ENCODE data around the gene SELENOV. TPM values are rescaled to one million over a fixed set of nuclear protein-coding genes. Genes with fewer than 3 reads are reported as not detected.

Gene SELENOV
- total RNA-seq, 1 donor from 2014 or later, result not detected

DNA sequence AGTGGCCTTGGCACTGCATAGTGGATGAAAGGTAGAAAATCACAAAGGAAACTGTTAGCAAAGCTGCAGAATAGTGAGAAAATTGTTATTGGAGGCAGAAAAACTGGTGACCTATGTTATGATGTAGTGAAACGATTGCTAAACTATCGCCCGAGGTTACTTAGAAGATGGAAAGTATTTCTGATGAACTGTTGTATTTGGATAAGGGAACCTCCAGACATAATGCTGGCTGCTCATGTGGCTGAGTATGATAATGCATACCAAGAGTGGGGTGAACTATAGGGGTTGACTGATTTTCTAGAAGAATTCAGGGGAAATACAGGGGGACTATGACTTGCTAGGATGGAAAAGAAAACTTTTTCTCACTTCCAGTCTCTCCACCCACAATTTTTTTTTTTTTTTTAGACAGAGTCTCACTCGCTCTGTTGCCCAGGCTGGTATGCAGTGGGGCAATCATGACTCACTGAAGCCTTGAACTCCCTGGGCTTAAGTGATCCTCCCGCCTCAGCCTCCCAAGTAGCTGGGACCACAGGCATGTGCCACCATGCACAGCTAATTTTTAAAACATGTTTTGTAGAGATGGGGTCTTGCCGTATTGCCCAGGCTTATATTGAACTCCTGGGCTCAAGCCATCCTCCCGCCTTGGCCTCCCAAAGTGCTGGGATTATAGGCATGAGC, 29.4 kb downstream of the SELENOV start:
- intact Hi-C loops (cut with micrococcal nuclease), result no loop called here
- DNase-seq, result no peak
- peaks cover 26% of the 10 kb centered on the region for H3K27me3 ChIP-seq (ENCODE audit: low read depth)
- H3K36me3 ChIP-seq, result no peaks in the 10 kb centered on the region
- no peak overlapping the region for H3K4me3 ChIP-seq
- H3K4me1 ChIP-seq, result peaks cover 10% of the 10 kb centered on the region
- no peaks in the 10 kb centered on the region for H3K9me3 ChIP-seq (replicated peaks)
- TF ChIP-seq, protein P1, sequence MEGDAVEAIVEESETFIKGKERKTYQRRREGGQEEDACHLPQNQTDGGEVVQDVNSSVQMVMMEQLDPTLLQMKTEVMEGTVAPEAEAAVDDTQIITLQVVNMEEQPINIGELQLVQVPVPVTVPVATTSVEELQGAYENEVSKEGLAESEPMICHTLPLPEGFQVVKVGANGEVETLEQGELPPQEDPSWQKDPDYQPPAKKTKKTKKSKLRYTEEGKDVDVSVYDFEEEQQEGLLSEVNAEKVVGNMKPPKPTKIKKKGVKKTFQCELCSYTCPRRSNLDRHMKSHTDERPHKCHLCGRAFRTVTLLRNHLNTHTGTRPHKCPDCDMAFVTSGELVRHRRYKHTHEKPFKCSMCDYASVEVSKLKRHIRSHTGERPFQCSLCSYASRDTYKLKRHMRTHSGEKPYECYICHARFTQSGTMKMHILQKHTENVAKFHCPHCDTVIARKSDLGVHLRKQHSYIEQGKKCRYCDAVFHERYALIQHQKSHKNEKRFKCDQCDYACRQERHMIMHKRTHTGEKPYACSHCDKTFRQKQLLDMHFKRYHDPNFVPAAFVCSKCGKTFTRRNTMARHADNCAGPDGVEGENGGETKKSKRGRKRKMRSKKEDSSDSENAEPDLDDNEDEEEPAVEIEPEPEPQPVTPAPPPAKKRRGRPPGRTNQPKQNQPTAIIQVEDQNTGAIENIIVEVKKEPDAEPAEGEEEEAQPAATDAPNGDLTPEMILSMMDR (IDR thresholded peaks at IDR 0.05; ENCODE audit: borderline replicate concordance), result no peak
- H3K27ac ChIP-seq (replicated peaks), result no peak overlapping the region

GRCh38 chr19:39544911-39545310, 30.0 kb downstream of the SELENOV start:
- intact Hi-C loops (cut with micrococcal nuclease), result no loop called here
- Histone ChIP-seq H3K27me3 (ENCODE audit: low read depth) (peaks cover 26% of the 10 kb centered on the region), H3K27ac (replicated peaks) (no peak overlapping the region), H3K4me3 (no peak overlapping the region), H3K9me3 (replicated peaks) (no peaks in the 10 kb centered on the region), H3K36me3 (no peaks in the 10 kb centered on the region), H3K4me1 (peaks cover 8% of the 10 kb centered on the region)
- TF ChIP-seq, protein P1 (IDR thresholded peaks at IDR 0.05; ENCODE audit: borderline replicate concordance), result no peak
- DNase-seq, result no peak

GRCh38 chr19:39546599-39546998, 31.7 kb downstream of the SELENOV start:
- Histone ChIP-seq H3K9me3 (replicated peaks) (no peaks in the 10 kb centered on the region), H3K4me3 (no peak overlapping the region), H3K4me1 (no peaks in the 10 kb centered on the region), H3K36me3 (no peaks in the 10 kb centered on the region), H3K27me3 (ENCODE audit: low read depth) (peaks cover 26% of the 10 kb centered on the region), H3K27ac (replicated peaks) (no peak overlapping the region)
- TF ChIP-seq, protein P1 (IDR thresholded peaks at IDR 0.05; ENCODE audit: borderline replicate concordance), result no peak
- intact Hi-C loops (cut with micrococcal nuclease), result no loop called here
- no peak for DNase-seq

- Histone ChIP-seq H3K4me3 (no peak overlapping the region), H3K27me3 (ENCODE audit: low read depth) (peaks cover 52% of the 10 kb centered on the region), H3K27ac (replicated peaks) (no peak overlapping the region), H3K36me3 (no peaks in the 10 kb centered on the region), H3K4me1 (no peaks in the 10 kb centered on the region), H3K9me3 (replicated peaks) (no peaks in the 10 kb centered on the region)
- intact Hi-C loops (cut with micrococcal nuclease), result no loop called here
- TF ChIP-seq, protein P1 (IDR thresholded peaks at IDR 0.05; ENCODE audit: borderline replicate concordance), result no peak
- DNase-seq, result no peak
These were observed 35.3 kb downstream of the SELENOV start for GRCh38 chr19:39550197-39550596.

DNA sequence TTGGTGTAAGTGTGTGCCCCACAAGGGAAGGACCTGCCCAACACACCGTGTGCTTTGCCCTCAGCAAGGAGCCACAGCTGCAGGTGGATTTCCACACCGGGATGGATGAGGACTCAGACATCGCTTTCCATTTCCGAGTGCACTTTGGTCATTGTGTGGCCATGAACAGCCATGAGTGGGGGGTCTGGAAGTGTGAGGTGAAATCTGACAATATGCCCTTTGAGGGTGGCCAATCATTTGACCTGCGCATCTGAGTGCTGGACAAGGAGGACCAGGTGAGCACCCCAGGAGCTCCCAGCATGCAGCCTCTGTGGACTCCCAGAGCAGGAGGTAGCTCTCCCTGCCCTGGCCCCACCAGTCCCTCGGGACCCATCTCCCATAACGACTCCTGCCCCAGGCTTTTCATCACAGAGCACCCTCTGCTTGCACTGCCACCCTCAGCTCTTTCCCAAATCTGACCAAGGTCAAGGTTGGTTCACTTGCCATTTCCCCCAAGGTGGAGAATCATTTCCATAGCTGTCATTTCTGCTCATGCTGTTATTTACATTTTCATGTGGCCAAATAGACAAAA, 38.2 kb downstream of the SELENOV start:
- H3K4me1 ChIP-seq, result peaks cover 7% of the 10 kb centered on the region
- no peak overlapping the region for H3K27ac ChIP-seq (replicated peaks)
- TF ChIP-seq, protein P1 (IDR thresholded peaks at IDR 0.05; ENCODE audit: borderline replicate concordance), result no peak
- DNase-seq, result no peak
- no peak overlapping the region for H3K4me3 ChIP-seq
- H3K27me3 ChIP-seq (ENCODE audit: low read depth), result peaks cover 27% of the 10 kb centered on the region
- intact Hi-C loops (cut with micrococcal nuclease), result no loop called here
- no peaks in the 10 kb centered on the region for H3K36me3 ChIP-seq
- H3K9me3 ChIP-seq (replicated peaks), result no peaks in the 10 kb centered on the region

Measured in left ventricle myocardium inferior (tissue), 1 donor.